ENCODE results near the gene ACSS1.

Gene ACSS1

DNA sequence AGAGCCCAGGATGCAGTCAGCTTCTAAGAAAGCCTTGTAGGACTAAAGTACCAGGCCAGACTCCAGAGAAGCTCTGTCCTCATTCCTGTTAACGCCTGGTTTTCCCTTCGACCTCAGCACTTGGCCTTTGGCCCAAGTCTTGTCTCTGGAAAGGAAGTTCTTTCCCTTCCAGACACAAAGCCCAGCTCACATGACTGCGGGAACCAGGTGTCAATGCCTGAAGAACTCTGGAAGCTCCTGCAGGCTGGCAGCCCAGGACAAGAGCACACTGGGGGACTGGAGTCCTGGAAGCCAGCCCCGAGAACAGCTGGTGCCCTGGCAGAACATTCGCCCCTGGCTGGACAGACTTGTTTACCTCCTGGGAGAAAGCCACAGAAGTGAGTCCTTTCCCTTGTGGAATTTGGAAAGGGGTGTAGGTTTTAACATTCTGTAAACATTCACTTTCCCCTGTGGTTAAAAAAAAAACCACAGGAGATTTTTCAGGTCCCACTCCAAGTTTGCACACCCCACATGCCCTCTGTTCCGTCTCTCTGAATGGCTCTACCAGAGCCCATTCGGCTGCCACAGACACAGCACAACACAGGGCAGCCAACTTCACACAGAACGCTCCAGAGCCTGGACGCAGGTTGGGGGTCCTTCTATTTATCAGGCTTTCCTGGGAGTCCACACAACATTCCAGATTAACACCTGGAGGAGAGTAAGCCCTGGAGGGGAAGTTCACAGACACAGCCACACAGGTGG, 18.1 kb downstream of the ACSS1 start:
- TF ChIP-seq, protein P1, sequence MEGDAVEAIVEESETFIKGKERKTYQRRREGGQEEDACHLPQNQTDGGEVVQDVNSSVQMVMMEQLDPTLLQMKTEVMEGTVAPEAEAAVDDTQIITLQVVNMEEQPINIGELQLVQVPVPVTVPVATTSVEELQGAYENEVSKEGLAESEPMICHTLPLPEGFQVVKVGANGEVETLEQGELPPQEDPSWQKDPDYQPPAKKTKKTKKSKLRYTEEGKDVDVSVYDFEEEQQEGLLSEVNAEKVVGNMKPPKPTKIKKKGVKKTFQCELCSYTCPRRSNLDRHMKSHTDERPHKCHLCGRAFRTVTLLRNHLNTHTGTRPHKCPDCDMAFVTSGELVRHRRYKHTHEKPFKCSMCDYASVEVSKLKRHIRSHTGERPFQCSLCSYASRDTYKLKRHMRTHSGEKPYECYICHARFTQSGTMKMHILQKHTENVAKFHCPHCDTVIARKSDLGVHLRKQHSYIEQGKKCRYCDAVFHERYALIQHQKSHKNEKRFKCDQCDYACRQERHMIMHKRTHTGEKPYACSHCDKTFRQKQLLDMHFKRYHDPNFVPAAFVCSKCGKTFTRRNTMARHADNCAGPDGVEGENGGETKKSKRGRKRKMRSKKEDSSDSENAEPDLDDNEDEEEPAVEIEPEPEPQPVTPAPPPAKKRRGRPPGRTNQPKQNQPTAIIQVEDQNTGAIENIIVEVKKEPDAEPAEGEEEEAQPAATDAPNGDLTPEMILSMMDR (IDR thresholded peaks at IDR 0.05) = no peak

DNA sequence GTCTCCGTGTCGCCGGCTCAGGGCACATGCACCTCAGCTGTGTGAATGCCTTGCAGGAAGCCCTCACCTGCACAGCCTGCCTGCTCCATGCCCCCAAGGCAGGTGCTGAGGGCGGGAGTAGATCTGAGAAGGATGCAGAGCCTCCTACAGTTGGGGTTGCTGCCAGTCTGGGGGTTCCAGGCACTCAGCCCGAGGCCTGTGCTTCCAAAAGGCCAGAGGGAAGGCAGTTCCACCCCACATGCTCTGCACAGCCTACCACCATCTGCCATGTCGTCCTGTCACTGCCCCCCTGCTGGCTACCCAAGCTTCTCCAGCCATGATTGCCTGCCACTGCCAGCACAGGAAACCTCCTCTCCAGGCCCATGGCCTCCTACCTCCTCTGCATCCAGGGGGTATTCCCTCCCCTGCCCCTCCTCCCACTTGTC, 19.3 kb downstream of the ACSS1 start:
- TF ChIP-seq, protein P1 (IDR thresholded peaks at IDR 0.05) = no peak

DNA sequence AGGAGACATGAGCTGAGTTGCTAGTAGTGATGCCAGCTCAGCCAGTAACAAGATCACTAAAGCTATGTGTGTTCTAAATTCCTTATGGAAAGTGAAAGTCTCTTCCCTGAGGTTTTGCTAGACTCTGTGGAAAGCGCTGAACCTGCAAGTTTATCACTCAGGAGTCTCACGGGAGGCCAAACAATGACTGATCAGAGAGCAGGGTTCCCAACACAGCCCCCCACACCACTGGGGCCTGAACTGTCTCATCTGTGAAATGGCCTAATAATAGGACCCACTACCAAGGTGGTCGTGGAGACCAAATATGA, 19.9 kb downstream of the ACSS1 start:
- TF ChIP-seq, protein P1 (IDR thresholded peaks at IDR 0.05) = no peak

DNA sequence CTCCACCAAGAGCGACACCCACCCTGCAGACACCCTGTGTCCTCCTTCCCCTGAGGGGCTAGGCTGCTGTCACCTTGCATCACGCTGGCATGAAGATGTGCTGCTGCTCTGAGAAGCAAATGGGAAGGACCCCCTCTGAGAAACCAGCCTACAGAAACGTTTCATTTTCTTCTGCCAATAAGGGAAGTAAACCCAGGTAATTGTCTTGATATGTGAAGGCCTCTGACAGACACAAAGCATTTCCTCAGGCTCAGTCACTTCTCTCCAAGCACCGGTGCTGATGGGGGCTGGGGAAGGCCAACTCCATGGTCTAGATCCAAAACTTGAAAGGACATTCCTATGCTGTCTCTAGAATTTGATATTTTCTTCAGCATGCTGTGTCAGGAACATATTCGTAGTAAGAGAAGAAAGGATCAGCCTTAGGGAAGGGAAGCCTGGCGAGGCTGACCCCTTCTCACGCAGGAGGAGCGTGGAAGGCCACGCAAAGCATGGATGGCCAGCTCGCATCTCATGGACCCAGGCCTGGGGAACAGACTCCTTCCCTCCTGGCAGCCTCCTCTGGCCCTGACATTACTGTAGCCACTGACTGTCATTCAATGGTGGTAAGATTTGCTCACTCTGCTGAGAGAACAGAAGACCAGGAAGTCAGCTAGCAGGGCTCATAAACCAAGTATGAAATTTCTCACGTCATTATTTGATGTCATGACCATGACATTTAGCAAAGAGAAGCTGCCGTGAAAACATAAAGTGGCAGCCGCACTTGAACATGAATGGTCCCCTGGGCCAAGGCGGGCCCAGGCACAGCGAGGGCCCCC, 20.4 kb downstream of the ACSS1 start:
- TF ChIP-seq, protein P1 (IDR thresholded peaks at IDR 0.05) = no peak

DNA sequence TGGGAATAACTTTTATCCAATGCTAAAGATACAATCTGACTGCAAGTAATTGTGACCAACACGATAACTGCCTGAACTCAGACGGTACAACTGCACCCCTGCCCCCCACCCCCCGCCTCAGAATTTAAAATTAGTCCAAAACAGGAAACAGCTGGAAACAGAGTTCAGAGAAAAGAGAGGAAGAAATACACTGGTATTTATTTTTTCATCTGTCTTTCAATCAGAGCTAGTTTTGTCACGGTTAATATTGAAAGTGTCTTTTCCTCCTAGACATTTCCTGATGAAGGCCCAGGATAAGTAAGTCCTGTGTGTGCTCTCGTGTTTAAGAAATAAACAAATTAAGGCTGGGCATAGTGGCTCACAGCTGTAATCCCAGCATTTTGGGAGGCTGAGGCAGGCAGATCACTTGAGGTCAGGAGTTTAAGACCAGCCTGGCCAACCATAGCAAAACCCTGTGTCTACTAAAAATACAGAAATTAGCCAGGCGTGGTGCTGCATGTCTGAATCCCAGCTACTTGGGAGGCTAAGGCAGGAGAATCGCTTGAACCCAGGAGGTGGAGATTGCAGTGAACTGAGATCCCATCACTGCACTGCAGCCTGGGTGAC, 21.5 kb downstream of the ACSS1 start:
- TF ChIP-seq, protein P1 (IDR thresholded peaks at IDR 0.05) = no peak

DNA sequence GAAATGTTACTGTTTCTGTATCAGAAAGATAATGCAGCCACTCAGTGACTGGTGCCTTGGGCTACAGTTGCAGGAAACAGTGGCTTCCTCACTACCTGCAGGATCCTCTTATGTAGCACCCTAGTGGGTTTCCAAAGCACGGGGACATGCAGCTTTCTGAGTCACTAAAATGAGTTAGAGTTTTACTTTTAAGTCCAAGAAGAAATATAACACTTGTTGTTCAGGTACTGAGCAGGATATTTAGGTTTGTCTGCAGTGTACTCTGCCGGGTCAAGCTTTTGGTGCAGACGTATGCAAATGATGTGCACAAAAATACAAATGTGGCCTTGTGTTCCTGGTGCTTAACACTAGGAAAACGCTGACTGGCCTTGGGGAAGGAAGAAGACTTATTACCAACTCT, 22.0 kb downstream of the ACSS1 start:
- TF ChIP-seq, protein P1 (IDR thresholded peaks at IDR 0.05) = no peak

DNA sequence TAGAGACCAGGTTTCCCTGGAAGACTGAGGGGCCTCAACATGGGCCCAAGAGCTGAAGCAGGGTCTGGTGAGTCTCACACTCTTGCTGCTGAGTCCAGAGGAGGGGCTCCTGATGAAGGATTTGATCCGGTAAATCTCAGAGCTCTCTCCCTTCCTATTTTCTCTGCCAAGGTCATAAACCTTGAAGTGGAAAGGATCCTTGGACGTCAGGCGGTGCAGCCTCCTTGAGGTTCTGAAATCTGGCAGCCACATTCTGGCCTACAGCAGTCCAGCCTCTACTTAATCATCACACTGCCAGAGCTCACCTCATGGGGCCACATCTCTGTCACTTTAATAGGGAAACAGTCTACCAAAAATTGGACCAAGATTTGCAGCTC, 24.0 kb downstream of the ACSS1 start:
- TF ChIP-seq, protein P1 (IDR thresholded peaks at IDR 0.05) = no peak
